SU-DHL-6 (cell line): ENCODE data around the gene CYB5R3.

Source experiments
- EZH2phosphoT487 ChIP-seq: fragments of 200-600 bp; sonication (generic), shearing (Covaris generic); conservative IDR thresholded peaks from 2 replicates; pipeline ENCODE4 v1.6.1; 2018; ENCODE audit warnings: mild to moderate bottlenecking, antibody characterized with exemption, low read length, moderate library complexity, mixed read lengths
- TF ChIP-seq, protein P1 (sequence below): fragments of 200-600 bp; sonication (generic); IDR thresholded peaks from one replicate; pipeline ENCODE4 v1.5.1; 2017; ENCODE audit warnings: antibody characterized with exemption, mild to moderate bottlenecking, low read length, moderate library complexity; ENCODE audit not compliant: insufficient read depth, poor library complexity, severe bottlenecking

DNA sequence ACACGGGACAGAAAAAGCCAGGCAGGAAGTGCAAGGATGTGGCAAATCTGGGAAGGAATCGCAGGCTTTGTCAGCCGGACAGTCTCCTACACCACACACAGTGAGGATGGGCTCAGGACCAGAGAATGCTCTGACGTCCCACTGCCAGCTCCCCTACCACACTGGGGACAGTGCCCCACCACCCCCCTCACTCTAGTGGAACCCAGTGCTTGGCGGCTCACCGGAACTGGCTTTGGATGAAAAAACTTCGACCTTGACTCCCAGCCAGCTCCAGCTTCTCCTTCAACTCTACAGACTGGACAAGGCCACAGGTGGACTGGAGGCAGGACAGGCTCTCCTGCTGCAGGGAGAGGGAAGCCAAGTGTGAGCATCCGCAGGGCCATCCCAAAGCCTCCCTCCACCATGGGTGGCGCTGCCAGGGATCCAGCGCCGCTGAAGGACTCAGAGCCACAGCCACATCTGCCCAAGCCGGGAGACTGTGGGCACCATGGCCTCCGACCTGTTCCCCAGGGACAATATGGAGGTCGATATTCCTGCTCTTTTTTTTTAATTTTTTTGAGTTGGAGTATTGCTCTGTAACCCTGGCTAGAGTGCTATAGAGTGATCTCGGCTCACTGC, 71.5 kb downstream of the CYB5R3 start:
- TF ChIP-seq, protein P1, sequence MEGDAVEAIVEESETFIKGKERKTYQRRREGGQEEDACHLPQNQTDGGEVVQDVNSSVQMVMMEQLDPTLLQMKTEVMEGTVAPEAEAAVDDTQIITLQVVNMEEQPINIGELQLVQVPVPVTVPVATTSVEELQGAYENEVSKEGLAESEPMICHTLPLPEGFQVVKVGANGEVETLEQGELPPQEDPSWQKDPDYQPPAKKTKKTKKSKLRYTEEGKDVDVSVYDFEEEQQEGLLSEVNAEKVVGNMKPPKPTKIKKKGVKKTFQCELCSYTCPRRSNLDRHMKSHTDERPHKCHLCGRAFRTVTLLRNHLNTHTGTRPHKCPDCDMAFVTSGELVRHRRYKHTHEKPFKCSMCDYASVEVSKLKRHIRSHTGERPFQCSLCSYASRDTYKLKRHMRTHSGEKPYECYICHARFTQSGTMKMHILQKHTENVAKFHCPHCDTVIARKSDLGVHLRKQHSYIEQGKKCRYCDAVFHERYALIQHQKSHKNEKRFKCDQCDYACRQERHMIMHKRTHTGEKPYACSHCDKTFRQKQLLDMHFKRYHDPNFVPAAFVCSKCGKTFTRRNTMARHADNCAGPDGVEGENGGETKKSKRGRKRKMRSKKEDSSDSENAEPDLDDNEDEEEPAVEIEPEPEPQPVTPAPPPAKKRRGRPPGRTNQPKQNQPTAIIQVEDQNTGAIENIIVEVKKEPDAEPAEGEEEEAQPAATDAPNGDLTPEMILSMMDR = no peak
- TF ChIP-seq EZH2phosphoT487 = no peak
